Smooth muscle cell (in vitro differentiated cells): ENCODE results near the gene BACE2. TPM values are rescaled to one million over a fixed set of nuclear protein-coding genes. Genes with fewer than 3 reads are reported as not detected.

Experiments used
- DNase-seq: peaks from one replicate; lab custom pipeline; 2025; ENCODE audit not compliant: unreplicated experiment; lab: John Stamatoyannopoulos, UW
- H2AFZ ChIP-seq: fragments of 200-600 bp; sonication (generic); 2 replicates; pipeline ENCODE4 v1.6.0; 2016; ENCODE audit warnings: antibody characterized with exemption, low read depth, mild to moderate bottlenecking
- H3F3A ChIP-seq: fragments of 200-600 bp; sonication (generic); 2 replicates; pipeline ENCODE4 v1.6.0; 2017; ENCODE audit warnings: antibody characterized with exemption, low read depth
- H3K27ac ChIP-seq: fragments of 200-600 bp; sonication (generic); 2 replicates; pipeline ENCODE4 v1.5.1; 2016; ENCODE audit warnings: low read depth, mild to moderate bottlenecking
- H3K27me3 ChIP-seq: fragments of 200-600 bp; sonication (generic); 2 replicates; pipeline ENCODE4 v1.6.1; 2016; ENCODE audit warnings: low read depth, mild to moderate bottlenecking
- H3K36me3 ChIP-seq: fragments of 200-600 bp; sonication (generic); 2 replicates; pipeline ENCODE4 v1.5.1; 2016; ENCODE audit warnings: low read depth
- H3K4me1 ChIP-seq: fragments of 200-600 bp; sonication (generic); 2 replicates; pipeline ENCODE4 v1.5.1; 2016; ENCODE audit warnings: low read depth
- H3K4me2 ChIP-seq: fragments of 200-600 bp; sonication (generic); 2 replicates; pipeline ENCODE4 v1.6.0; 2016; ENCODE audit warnings: mild to moderate bottlenecking
- H3K4me3 ChIP-seq: fragments of 200-600 bp; sonication (generic); 2 replicates; pipeline ENCODE4 v1.5.1; 2016; ENCODE audit warnings: mild to moderate bottlenecking
- H3K79me2 ChIP-seq: fragments of 200-600 bp; sonication (generic); 2 replicates; pipeline ENCODE4 v1.6.0; 2016; ENCODE audit warnings: low read depth, mild to moderate bottlenecking
- H3K9ac ChIP-seq: fragments of 200-600 bp; sonication (generic); 2 replicates; pipeline ENCODE4 v1.6.0; 2016; ENCODE audit warnings: low read depth
- H3K9me3 ChIP-seq: fragments of 200-600 bp; sonication (generic); replicated peaks from 2 replicates; pipeline ENCODE4 v1.5.1; 2016; ENCODE audit warnings: low read depth
- H4K20me1 ChIP-seq: fragments of 200-600 bp; sonication (generic); 2 replicates; pipeline ENCODE4 v1.6.0; 2016; ENCODE audit warnings: low read depth
- WGBS: methylation state at CpG from one replicate; pipeline ENCODE4 v1.1.7; 2016; ENCODE audit warnings: low lambda C conversion rate; 5-methylcytosine and 5-hydroxymethylcytosine counted together
- polyA plus RNA-seq: library from polyadenylated mRNA; unstranded; fragments of >200 nt; fragmentation: Nextera tagmentation; extraction: Ambion mirVana; gene quantifications from 2 replicates; pipeline ENCODE4 v1.2.1, GENCODE V29; 2016
- total RNA-seq: library from RNA; depleted of rRNA; stranded (reverse); fragments of >200 nt; gene quantifications from 2 replicates; pipeline ENCODE4 v1.2.3, GENCODE V29; 2014
- TF ChIP-seq, protein P1 (sequence below): fragments of 200-600 bp; sonication (generic); IDR thresholded peaks from 2 replicates; pipeline ENCODE4 v1.5.1; 2017; ENCODE audit warnings: borderline replicate concordance, mild to moderate bottlenecking, antibody characterized with exemption; ENCODE audit not compliant: insufficient read depth, poor library complexity, severe bottlenecking

BACE2 gene
- 25.3 and 47.2 TPM in 2 replicates for total RNA-seq
- polyA plus RNA-seq = 26.4 and 33.3 TPM in 2 replicates

GRCh38 chr21:41167348-41168342 lies at the start of gene BACE2:
Gene BACE2 (plus strand): TSS chr21:41168160. CDS start chr21:41168264, 104 bp downstream.
- Histone ChIP-seq H3K4me3 (peak within 1 kb of the TSS; percentile 91), H3K36me3 (no peaks in the 10 kb centered on the region), H3F3A (peaks cover 13% of the 10 kb centered on the region), H3K9me3 (no peaks in the 10 kb centered on the region), H3K27me3 (no peaks in the 10 kb centered on the region), H4K20me1 (peaks cover 18% of the 10 kb centered on the region), H3K4me1 (peaks cover 6% of the 10 kb centered on the region), H3K9ac (peak within 1 kb of the TSS; percentile 79), H2AFZ (peak within 1 kb of the TSS; percentile 100), H3K27ac (no peak within 1 kb of the TSS), H3K4me2 (peak within 1 kb of the TSS; percentile 100), H3K79me2 (no peaks in the 10 kb centered on the region)
- DNase-seq = peak; percentile 41
- TF ChIP-seq, protein P1, sequence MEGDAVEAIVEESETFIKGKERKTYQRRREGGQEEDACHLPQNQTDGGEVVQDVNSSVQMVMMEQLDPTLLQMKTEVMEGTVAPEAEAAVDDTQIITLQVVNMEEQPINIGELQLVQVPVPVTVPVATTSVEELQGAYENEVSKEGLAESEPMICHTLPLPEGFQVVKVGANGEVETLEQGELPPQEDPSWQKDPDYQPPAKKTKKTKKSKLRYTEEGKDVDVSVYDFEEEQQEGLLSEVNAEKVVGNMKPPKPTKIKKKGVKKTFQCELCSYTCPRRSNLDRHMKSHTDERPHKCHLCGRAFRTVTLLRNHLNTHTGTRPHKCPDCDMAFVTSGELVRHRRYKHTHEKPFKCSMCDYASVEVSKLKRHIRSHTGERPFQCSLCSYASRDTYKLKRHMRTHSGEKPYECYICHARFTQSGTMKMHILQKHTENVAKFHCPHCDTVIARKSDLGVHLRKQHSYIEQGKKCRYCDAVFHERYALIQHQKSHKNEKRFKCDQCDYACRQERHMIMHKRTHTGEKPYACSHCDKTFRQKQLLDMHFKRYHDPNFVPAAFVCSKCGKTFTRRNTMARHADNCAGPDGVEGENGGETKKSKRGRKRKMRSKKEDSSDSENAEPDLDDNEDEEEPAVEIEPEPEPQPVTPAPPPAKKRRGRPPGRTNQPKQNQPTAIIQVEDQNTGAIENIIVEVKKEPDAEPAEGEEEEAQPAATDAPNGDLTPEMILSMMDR = peak; percentile 68
- WGBS = under 1% methylated on average over 55 of the region's 111 CpGs

DNA sequence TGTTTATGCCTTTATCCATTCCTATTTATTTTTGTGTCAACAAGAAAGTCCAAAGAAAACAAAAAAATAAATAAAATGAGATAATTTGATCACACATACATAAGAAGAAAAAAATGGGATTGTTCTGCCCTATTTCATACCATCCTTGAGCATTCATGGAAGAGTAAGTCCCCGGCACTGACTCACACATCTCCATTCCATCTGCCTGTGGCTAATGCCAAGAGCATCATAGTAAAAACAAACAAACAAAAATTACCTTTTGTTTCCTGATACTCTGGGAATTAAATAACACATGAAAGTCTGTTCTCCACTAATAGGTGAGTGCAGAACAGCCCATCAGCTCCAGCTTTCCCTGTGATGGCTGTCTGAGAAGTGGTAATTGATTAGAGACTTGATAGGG lies 48.1 kb upstream of the BACE2 start:
- no peak overlapping the region for H3K4me2 ChIP-seq
- TF ChIP-seq, protein P1 = no peak
- H4K20me1 ChIP-seq = no peaks in the 10 kb centered on the region
- no peaks in the 10 kb centered on the region for H3F3A ChIP-seq
- H2AFZ ChIP-seq = no peak overlapping the region
- H3K36me3 ChIP-seq = no peaks in the 10 kb centered on the region
- DNase-seq = no peak
- H3K9me3 ChIP-seq = no peaks in the 10 kb centered on the region
- peaks cover 7% of the 10 kb centered on the region for H3K27me3 ChIP-seq
- H3K4me3 ChIP-seq = no peak overlapping the region
- H3K4me1 ChIP-seq = no peaks in the 10 kb centered on the region
- H3K9ac ChIP-seq = no peak overlapping the region
- no peak overlapping the region for H3K27ac ChIP-seq
- H3K79me2 ChIP-seq = no peaks in the 10 kb centered on the region
- WGBS = 70% methylated on average over 1 of the region's 1 CpG

DNA sequence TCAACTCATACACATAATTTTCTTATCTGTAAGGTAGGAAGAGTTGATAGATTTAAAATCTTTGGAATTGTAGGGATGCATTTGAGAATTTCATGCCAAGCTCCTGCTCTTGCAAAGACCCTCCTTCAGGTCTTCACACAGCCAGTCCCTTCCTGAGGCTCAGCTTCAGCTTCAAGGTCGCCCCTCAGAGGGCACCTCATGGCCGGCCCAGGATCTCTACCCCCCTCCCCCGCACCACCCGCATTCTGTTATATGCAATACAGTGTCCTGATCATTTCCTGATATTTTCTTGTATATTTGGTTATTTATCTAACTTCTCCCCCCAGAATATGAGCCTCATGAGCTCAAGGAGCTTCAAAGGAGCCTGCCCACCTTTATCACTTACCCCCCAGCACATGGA lies 47.0 kb upstream of the BACE2 start:
- Histone ChIP-seq H3K9ac (no peak overlapping the region), H3K4me1 (no peaks in the 10 kb centered on the region), H3K27ac (no peak overlapping the region), H4K20me1 (no peaks in the 10 kb centered on the region), H3F3A (no peaks in the 10 kb centered on the region), H3K9me3 (no peaks in the 10 kb centered on the region), H3K27me3 (peaks cover 7% of the 10 kb centered on the region), H3K79me2 (no peaks in the 10 kb centered on the region), H3K36me3 (no peaks in the 10 kb centered on the region), H3K4me3 (no peak overlapping the region), H3K4me2 (no peak overlapping the region), H2AFZ (no peak overlapping the region)
- DNase-seq = no peak
- WGBS = 91% methylated on average over 4 of the region's 4 CpGs
- TF ChIP-seq, protein P1 = no peak
